GM21717 (cell line): ENCODE data around the gene KCNK6.
A peak's percentile ranks its signal among the peaks of the same experiment; 100 is the strongest.

Experiments
- ATAC-seq: cut with Tn5 transposase; IDR thresholded peaks from one replicate; pipeline ENCODE4 v1.9.1; 2021; ENCODE audit warnings: mild to moderate bottlenecking, moderate library complexity; ENCODE audit not compliant: unreplicated experiment

The KCNK6 gene

DNA sequence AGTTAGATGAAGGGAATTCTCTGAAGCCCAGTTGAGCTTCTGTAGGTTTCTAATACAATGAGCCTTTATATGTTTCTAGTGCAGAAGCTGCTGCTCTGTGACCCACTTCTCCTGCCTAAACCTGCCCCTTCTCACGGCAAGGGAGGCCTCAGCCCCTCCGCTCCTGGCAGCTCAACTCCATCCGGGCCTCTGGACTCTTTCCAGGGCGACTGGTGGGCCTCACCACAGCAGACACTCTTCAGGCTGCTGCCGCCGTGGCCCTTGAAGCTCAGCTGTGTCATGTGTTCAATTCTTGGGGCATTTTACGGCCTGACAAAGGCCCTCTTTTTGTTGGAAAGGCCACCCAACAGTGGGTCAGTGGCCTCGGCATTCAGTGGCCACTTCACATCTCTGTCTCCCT lies 25.6 kb upstream of the KCNK6 start:
- ATAC-seq, result no peak

DNA sequence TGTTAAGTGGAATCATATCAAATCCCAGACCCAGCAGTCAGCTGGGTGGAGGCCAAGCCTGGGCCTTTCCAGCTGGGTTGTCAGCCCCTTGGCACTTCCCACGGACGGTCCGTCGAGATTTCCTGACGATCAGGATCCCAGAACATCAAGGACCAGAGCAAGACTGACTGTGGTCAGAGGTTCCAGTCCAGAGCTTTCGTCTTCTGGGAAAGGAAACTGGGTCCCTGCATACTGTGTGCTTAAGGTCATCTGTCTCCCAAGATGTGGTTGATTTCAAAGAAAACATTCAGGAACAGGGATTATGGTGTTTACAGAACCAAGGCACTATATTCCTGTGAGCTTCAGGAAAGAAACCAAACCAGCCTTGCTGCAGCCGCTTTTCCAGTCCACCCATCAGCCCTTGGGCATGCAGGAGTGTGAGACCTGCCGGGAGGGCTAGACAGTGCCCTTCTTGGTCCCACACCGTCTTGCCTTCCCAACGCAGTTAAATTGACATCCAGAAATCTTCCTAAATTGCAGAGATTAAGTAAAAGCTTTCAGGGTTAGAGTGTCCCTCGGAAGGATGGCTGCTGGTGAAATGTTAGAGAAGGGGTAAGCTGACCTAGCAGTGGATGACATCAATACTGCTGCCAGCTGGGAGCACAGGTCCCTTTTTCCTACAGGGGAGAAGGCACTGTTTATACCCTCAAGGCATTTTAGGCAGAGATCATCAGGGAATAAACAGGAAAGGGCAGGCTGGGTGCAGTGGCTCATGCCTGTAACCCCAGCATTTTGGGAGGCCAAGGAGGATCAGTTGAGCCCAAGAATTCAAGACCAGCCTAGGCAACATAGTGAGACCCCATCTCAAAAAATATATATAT lies 20.6 kb upstream of the KCNK6 start:
- ATAC-seq, result no peak

DNA sequence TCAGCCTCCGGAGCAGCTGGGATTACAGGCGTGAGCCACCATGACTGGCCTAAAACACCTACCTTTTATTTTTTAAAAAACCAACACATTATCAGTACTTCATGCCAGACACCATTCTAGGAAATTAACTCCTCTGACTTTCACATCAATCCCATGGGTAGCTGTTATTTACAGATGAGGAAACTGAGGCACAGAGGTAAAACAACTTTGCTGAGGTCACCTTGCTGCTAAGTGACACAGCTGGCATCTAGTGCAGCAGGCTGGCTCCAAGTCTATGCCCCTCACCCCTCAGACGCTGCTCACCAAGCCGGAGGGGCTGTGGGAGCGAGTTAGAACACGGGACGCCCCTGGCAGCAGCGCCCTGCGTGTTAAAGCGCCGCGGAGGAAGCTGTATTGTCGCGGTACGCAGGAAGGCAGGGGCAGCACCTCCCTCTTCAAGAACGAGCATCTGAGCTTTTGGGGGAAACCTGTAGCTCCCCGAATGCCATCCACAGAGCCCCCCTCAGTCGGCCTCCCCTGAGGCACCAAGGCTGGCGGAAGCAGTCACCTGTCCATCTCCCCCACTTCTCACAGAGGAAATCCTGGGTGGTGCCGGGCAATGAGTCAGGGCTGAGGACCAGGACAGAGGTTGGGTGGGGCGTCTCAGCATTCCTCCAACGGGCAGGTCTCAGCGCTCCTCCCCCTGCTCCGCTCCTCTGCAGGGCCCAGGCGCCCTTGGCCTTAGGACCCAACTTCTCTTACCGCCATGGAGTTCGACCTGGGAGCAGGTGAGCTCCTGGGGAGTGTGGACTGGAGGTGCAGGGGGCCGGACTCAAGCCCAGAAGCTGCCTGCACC lies 15.9 kb upstream of the KCNK6 start, which contains the start of gene C19orf33:
Gene C19orf33, plus strand, starts transcription at position 735 of the 835 bp plus-strand sequence. Its CDS starts 11 bp downstream, at position 746.
- ATAC-seq, result no peak

DNA sequence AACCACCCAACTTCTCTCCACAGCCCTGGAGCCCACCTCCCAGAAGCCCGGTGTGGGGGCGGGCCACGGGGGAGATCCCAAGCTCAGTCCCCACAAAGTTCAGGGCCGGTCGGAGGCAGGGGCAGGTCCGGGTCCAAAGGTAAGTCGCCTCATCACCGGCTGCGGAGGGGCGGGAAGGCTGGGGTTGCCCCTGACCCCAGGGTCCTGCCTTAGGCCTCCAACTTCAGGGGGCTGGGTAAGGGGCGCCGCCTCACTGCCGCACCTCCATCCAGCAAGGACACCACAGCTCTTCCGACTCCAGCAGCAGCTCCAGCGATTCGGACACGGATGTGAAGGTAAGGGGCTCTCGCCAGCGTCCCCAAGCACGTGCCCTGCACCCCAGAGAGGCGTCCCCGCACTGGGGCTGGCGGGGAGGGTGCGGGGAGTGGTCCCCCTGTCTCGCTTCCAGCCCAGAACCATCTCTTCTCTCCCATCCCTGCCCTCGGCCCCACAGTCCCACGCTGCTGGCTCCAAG lies 15.2 kb upstream of the KCNK6 start:
- ATAC-seq, result no peak

- ATAC-seq, result no peak
These were observed 14.7 kb upstream of the KCNK6 start for GRCh38 chr19:38304866-38305429.

- ATAC-seq, result no peak
These were observed 13.4 kb upstream of the KCNK6 start for GRCh38 chr19:38306236-38306635.

DNA sequence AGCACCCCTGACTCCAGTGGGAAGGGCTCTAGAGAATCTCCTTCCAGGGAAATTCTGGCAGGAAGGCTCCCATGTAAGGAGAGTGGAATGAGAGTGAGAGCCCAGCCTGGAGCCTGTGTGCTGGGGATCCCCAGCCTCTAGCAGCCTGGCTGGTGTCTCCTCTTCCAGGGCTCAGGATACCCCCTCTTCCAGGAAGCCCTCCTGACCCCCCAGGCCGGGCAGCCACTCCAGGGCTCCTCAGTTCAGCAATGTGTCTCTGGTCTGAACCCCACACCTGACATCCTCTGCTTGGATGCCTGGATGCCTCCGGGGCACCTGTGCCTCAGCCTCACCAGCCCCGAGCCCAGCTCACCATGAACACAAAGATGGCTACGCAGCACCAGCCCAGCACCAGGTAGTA lies 12.6 kb upstream of the KCNK6 start:
- ATAC-seq, result no peak

DNA sequence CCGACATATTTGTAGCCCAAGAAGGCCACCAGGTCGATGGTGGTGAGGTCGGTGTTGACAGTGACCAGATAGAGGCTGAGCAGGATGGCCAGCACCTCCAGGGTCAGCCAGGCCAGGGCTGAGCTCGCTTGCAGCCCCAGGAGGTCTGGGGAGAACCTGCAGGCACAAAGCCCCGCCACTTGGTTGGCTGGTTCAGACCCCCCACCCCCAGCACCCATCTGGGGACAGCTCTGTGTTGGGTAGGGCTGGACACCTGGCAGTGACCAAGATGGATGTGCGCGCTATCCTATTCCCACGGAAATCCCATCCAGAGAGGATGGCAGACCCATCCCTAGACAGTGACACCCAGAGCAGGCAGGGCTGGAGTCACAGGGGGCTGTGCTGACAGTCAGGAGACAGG lies 12.0 kb upstream of the KCNK6 start:
- ATAC-seq, result no peak

- ATAC-seq, result no peak
These were observed 11.5 kb upstream of the KCNK6 start for GRCh38 chr19:38308006-38308766.

- ATAC-seq, result no peak
These were observed 10.6 kb upstream of the KCNK6 start for GRCh38 chr19:38308926-38309614.

GRCh38 chr19:38309615-38310278 lies 9.9 kb upstream of the KCNK6 start:
- ATAC-seq, result no peak

- no peak for ATAC-seq
These were observed 9.4 kb upstream of the KCNK6 start for GRCh38 chr19:38310279-38310670.

DNA sequence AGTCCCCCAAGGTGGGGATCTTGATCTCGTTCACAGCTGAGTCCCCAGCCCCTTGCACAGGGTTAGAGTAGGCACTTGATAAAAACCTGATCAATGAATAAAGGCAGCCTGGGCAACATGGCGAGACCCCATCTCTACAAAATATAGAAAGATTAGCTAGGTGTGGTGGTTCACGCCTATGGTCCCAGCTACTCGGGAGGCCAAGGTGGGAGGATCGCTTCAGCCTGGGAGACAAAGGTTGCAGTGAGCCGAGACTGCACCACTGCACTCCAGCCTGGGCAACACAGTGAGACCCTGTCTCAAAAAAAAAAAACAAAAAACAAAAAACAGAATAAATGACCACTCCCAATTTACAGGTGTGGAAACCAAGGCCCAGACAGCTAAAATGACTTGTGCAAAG lies 8.7 kb upstream of the KCNK6 start:
- no peak for ATAC-seq

DNA sequence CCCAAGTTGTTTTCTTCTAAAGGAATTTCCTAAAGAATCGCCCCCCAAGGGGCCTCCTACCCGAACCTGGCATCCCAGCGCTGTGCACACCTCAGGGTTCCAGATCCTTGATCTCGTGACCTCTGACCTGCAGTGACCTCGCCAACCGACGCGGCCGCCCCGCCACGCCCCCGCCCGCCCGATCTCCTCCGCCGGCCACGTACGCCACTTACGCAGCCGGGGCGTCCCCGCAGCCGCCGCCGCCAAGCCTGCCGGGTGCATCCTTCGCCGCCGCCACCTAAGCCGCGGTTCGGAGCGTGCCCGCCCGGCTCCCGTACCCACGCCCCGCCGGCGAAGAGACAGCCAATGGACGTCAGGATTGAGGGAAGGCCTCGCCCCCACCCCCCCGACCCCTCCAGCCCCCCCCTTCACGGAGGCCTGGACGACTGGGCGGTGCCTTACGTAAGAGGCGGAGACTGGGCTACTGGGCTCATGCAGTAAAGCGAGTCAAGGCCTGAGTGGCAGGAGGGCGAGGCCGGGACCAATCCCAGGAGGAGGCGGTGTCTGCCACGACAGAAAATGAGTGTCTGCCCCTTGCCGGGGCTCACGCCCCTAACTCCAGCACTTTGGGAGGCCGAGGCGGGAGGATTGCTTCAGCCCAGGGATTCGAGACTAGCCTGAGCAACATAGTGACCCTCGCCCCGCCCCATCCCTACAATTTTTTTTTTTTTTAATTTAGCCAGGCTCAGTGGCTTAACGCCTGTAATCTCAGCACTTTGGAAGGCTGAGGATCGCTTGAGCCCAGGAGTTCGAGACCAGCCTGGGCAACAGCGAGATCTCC lies 3.8 kb upstream of the KCNK6 start, which contains the start of gene YIF1B:
Gene YIF1B, minus strand, starts transcription at position 291 of the 820 bp plus-strand sequence. Its CDS starts 30 bp downstream, at position 261.
- peak; percentile 72 for ATAC-seq

- no peak for ATAC-seq
These were observed 3.1 kb upstream of the KCNK6 start for GRCh38 chr19:38316477-38317067.

DNA sequence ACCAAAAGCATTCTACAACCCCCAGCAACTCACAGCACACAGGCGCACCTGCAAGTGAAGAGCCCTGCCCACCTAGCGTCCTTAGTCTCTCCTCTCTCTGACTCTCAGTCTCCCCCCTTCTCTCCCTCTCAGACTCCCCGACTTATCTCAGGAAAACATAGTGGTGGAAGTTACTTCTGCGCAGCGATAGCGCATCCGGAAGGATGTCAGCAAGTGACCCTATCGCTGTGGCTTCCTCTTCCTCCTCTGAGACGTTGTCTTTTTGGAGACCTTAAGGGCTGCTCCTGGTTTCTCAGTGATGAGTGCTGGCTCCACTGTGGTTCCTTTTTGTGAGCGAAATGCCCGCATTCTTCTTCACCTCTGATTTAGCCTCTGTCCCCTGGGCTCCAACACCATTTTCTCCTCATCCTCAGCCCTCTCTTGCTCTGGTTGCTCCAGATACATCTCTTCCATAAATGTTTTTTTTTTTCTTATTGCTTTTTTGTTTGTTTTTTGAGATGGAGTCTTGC lies 2.5 kb upstream of the KCNK6 start:
- no peak for ATAC-seq

- no peak for ATAC-seq
These were observed 985 bp upstream of the KCNK6 start for GRCh38 chr19:38318660-38319059.

- ATAC-seq, result no peak
These were observed 1.3 kb downstream of the KCNK6 start for GRCh38 chr19:38320969-38321339.
